HG02884 (cell line): ENCODE results near the gene QPRT.
"Not testable (repeated sequence)": the region's sequence is repeated elsewhere in the genome, so short reads cannot be mapped to it uniquely, and the experiment has no call there.

ENCODE experiments used
- ATAC-seq: cut with Tn5 transposase; IDR thresholded peaks from one replicate; pipeline ENCODE4 v1.9.1; 2021; ENCODE audit warnings: mild to moderate bottlenecking, moderate library complexity; ENCODE audit not compliant: unreplicated experiment

The QPRT gene

DNA sequence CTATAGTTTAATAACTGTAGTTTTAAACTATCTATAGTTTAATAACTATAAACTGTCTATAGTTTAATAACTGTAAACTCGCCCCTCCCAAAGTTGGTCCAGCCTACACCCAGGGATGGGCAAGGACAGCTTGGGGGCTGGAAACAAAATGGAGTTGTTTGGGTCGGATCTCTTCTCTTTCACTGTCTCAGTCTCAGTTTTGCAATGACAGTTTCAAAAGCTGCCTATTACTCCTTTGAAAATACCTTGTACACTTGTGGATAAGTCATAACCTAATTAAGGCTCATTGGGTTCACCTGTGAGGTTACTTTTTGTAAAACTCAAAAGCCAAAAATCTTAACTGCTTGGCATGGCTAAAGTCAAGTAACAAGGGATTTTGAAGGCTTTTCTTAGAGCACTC is 35.4 kb downstream of the QPRT start:
- ATAC-seq = no peak

DNA sequence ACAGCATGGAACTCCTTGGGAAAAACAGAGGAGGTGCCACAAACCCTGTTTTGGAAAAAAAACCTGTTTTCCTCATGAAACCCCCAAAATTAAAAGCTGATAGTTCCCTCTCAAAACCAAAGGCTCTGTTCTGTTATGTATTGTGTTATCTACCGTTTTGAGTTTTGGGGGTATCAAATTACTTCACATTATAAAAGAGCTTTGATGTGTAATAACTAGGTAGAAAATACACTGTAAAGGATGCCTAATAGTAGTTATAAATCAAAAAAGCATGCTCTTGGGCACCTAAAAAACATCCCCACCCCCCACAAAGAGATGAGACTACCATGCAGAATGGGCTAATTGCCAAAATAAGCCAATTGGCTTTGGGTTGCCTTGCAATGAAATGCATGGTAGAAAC is 36.0 kb downstream of the QPRT start:
- no peak for ATAC-seq

DNA sequence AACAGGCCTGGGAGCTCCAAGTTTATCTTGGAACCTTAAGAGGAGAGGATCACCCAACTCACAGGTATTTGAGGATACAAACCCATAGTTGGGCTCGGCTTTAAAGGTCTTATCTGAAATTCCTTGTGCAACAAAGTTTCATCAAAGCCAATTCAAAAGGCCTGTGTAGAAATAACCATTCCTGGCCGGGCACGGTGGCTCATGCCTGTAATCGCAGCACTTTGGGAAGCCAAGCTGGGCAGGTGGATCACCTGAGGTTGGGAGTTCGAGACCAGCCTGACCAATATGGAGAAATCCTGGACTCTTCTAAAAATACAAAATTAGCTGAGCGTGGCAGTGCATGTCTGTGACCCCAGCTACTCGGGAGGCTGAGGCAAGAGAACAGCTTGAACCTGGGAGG is 38.1 kb downstream of the QPRT start:
- ATAC-seq = no peak

DNA sequence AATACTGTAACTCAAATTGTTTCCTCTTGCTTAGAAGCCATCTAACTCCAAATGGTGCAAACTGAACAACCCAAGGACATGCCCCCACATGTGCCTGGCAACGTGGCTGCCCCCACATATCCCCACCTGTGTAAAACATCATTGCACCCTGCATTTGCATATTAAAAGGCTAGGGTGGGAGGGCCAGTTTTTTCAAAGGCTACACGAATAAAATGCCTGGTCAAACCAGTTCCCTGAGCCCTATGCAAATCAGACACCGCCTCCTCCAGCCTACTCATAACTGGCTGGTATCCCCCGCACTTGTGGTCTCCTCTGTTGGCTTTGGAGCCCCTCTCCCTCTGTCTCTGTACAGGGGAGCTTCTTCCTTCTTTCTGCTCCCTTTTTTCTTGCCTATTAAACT is 40.1 kb downstream of the QPRT start:
- ATAC-seq = no peak

DNA sequence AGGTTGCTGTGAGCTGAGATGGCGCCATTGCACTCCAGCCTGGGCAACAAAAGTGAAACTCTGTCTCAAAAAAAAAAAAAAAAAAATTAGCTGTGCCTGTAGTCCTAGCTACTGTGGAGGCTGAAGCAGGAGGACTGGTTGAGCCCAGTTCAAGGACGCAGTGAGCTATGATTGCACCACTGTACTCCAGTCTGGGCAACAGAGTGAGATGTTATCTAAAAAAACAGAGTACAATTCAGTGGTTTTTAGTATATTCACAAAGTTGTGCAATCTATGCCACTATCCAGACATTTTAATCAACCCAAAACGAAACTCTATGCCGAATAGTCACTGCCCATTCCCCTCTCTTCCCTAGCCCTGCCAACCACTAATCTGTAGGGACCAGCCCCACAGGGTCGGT is 41.7 kb downstream of the QPRT start:
- ATAC-seq = no peak

DNA sequence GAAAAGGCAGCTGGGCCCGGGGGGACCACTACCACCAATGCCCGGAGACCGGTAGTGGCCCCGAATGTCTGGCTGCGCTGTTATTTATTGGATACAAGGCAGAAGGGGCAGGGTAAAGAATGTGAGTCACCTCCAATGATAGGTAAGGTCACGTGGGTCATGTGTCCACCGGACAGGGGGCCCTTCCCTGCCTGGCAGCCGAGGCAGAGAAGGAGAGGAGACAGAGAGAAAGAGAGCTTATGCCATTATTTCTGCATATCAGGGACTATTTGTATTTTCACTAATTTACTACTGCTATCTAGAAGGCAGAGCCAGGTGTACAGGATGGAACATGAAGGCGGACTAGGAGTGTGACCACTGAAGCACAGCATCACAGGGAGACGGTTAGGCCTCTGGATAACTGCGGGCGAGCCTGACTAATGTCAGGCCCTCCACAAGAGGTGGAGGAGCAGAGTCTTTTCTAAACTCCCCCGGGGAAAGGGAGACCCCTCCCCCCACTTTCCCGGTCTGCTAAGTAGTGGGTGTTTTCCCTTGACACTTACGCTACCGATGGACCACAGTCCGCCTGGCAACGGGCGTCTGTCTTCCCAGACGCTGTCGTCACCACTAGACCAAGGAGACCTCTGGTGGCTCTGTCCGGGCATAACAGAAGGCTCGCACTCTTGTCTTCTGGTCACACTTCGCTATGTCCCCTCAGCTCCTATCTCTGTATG is 42.3 kb downstream of the QPRT start:
- ATAC-seq = not testable (repeated sequence)

DNA sequence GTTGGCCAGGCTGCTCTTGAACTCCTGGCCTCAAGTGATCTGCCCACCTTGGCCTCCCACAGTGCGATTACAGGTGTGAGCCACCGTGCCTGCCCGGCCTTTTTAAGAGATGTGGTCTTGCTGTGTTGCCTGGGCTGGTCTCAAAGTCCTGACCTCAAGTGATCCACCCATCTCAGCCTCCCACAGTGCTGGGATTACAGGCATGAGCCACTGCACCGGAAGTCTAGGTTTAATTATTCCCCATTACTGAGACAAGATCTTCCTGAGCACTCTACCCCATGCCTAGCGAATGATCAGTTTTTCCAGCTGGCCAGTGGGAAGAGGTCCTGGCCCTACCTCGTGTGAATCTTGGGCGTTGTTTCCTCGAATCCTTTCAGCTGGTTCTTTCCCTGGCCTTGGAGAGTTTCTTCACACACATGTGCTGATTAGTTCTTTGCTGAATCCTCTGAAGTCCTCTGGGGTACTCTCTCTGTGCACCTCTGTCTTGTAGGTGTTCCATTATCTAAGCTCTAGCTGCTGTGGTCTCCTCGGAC is 47.9 kb downstream of the QPRT start:
- ATAC-seq = no peak

DNA sequence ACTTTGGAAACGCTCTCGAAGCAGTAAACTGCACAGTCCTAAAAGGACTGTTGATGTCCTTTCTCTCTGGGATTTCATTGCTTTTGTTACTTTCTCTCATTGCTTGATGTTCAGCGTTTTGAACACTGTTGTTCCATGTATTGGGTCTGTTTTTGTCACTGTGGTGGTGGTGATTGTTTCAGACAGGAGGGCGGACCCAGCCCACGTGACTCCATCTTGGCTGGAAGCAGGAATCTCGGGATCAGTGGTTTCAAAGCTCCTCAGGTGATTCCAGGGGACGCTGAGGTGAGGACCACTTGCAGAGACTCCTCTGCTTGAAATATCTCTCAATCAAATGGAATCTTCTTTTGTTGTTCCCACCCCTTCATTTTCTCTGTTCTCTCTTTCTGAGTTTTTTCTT is 48.5 kb downstream of the QPRT start:
- ATAC-seq = no peak

DNA sequence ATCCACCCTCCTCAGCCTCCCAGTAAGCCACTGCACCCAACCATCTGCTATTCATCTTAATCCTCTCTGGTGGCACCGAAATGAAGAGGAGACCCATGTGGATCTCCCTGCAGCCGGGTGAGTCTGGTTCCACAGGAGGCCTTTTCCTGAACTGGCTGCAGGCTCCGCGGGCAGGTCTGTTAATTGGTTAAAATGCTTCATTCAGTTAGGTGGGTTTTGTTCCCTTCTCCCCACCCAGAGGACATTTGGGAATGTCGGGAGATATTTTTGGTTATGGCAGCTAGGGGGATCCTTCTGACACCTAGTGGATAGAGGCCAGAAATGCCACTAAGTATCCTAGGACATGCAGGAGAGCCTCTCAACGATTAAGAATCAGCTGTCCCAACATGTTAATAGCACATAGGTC is 50.1 kb downstream of the QPRT start:
- no peak for ATAC-seq

DNA sequence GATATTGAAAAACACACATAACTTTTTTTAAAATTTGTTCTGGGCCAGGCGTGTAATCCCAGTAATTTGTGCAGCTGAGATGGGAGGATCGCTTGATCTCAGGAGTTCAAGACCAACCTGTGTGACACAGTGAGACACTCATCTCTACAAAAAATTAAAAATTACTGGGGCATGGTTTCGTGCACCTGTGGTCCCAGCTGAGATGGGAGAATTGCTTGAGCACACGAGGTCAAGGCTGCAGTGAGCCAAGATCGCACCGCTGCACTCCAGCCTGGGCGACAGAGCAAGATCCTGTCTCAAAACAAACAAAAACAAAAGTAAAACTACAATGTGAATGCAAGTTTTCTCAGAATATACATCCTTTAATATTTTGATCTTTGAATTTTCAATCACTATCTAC is 51.7 kb downstream of the QPRT start:
- no peak for ATAC-seq

DNA sequence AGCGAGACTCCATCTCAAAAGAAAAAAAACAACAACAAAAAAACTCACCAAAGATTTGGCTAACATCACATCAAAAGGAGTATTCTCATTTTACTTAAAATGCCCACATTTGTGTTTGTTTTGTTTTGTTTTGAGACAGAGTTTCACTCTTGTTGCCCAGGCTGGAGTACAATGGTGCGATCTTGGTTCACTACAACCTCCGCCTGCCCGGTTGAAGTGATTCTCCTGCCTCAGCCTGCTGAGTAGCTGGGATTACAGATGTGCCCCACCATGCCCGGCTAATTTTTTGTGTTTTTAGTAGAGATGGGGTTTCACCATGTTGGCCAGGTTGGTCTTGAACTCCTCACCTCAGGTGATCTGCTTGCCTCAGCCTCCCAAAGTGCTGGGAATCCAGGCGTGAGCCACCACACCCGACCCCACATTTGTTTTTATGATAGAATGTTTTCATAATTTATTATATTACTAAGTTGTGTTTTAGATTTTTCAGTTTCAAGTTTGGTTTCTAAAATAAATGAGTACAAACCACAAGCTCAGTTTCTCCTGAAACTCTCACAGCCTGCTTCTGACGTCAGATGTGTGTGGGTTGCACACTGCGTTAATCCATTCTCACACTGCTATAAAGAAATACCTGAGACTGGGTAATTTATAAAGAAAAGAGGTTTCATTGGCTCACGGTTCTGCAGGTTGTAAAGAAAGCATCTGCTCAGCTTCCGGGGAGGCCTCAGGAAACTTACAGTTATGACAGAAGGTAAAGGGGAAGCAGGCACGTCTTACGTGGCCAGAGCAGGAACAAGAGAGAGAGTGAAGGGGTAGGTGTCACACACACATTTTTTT is 53.0 kb downstream of the QPRT start:
- not testable (repeated sequence) for ATAC-seq

DNA sequence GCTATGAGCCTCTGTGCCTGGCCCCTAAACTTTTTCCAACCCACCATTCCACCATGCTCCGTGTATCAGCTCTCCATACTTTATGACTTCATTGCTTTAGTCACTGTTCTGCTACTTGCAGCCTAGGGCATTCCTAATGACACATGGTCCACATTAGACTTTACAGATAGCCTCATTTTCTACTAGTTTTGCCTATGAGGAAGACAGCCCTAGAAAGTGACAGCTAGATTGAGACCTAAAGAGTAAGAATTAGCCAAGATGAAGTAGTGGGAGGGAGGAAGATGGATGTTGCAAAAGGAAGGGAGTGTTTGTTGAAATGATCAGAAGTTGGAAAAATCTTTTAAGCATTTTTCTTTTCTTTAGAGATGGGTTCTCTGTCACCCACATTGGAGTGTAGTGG is 55.8 kb downstream of the QPRT start:
- no peak for ATAC-seq

DNA sequence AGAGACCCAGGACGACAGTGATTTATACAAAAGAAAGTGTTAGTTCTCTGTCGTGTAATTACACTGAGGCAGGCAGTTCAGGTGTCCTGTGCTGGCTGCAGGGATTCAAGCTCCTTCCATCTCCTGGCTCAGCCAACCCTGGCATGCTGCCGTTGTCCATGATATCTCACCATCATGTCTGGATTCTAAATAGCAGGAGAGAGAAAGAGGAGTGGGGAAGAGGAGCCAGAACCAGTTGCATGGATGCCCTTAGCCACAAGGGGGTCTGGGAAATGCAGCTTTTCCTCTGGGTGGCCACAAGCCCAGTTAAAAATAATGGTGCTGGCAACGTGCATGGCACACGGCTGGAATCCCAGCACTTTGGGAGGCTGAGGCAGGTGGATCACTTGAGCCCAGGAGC is 57.1 kb downstream of the QPRT start:
- ATAC-seq = no peak

DNA sequence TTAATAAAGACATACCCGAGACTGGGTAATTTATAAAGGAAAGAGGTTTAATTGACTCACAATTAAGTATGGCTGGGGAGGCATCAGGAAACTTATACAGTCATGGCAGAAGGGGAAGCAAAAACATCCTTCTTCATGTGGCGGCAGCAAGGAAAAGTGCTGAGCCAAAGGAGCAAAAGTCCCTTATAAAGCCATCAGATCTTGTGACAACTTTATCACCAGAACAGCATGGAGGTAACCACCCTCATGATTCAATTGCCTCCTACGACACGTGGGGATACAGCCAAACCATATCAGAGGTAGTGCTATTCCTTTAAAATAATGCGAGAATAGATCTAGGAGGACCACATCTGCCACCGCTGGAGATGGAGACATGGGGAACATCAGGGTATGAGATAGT is 57.8 kb downstream of the QPRT start:
- no peak for ATAC-seq

DNA sequence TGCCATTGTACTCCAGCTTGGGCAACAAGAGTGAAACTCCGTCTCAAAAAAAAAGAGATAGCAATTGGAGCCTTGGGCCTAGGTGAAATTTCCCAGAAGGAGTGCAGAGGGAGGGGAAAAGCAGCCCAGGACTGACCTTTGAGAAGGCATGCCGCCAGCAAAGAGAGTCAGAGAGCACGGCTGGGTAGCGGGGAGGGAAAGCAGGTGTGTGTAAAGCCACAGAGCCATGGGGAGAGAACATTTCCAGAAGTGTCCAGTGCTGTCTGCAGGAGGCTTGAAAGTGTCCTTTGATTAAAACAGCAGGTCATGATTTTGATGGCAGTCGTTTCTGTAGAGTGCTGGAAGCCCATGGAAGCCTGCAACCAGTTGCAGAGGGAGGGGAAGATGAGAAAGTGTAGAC is 58.7 kb downstream of the QPRT start:
- ATAC-seq = no peak

DNA sequence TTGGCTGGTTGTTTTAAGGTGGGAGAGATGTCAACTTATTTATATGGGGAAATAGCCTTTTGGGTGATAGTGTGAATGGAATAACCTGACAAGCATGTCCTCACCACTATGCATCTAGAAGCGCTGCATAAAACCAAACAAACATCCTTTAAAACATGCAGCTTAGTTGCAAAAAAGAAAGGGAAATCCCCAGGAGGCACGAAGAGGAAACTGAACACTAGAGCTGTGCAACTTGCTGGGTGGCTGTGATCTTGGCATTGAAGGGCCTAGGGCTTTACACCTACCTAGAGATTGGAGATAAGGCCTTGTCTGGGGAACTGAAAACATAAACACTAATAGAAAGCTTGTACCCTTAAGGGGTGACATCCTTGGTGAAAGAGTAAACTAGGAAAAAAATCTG is 59.5 kb downstream of the QPRT start:
- no peak for ATAC-seq

DNA sequence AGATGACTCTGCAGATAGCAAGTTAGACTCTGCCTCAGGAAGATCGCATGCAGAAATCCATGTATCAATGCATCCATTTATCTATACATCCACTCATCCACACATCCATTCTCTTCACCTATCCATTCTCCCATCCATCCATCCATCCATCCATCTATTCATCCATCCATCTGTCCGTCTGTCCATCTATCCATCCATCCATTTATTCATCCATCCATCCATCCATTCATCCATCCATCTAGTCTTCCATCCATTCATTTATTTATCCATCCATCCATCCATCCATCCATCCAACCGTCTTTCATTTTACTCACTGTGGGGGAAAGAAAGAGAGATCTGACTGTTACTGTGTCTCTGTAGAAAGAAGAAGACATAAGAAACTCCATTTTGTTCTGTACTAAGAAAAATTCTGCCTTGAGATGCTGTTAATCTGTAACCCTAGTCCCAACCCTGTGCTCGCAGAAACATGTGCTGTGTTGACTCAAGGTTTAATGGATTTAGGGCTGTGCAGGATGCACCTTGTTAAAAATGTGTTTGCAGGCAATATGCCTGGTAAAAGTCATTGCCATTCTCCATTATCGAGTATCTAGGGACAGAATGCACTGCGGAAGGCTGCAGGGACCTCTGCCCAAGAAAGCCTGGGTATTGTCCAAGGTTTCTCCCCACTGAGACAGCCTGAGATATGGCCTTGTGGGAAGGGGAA is 61.1 kb downstream of the QPRT start:
- not testable (repeated sequence) for ATAC-seq

DNA sequence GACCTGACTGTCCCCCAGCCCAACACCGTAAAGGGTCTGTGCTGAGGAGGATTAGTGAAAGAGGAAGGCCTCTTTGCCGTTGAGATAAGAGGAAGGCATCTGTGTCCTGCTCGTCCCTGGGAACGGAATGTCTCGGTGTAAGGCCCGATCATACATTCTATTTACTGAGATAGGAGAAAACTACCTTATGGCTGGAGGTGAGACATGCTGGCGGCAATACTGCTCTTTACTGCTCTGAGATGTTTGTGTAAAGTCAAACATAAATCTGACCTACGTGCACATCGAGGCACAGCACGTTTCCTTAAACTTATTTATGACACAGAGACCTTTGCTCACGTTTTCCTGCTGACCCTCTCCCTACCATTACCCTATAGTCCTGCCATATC is 61.6 kb downstream of the QPRT start:
- not testable (repeated sequence) for ATAC-seq

DNA sequence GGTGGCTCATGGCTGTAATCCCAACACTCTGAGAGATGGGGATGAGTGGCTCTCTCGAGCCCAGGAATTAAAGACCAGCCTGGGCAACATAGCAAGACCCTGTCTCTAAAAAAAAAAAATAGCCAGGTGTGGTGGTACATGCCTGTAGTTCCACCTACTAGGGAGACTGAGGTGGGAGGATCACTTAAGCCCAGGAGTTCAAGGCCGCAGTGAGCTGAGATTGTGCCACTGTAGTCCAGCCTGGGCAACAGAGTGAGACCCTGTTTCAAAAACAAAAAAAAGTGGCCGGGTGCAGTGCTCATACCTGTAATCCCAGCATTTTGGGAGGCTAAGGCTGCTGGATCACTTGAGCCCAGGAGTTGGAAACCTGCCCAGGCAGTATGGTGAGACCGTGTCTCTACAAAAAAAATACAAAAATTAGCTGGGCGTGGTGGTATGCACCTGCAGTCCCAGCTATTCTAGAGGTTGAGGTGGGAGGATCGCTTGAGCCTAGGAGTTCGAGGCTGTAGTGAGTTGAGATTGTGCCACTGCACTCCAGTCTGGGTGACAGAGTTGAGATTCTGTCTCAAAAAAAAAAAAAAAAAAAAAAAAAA is 63.8 kb downstream of the QPRT start:
- ATAC-seq = no peak

DNA sequence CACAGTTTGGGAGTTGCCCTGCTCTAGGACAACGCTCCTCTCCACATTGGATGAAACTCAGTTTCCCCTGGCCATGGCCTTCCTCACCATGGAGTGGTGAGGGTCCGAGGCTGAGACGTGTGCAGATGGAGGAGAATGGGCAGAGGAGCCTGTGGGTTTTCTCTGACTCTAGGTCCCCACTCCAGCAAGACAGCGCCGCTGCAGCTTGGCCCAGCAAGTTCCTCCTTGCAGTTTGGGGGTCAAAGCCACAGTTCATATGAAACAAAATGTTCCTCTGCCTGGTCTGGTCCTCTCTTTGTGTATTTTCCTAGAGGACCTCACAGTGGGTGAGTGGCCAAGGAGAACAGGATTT is 64.5 kb downstream of the QPRT start:
- ATAC-seq = no peak

DNA sequence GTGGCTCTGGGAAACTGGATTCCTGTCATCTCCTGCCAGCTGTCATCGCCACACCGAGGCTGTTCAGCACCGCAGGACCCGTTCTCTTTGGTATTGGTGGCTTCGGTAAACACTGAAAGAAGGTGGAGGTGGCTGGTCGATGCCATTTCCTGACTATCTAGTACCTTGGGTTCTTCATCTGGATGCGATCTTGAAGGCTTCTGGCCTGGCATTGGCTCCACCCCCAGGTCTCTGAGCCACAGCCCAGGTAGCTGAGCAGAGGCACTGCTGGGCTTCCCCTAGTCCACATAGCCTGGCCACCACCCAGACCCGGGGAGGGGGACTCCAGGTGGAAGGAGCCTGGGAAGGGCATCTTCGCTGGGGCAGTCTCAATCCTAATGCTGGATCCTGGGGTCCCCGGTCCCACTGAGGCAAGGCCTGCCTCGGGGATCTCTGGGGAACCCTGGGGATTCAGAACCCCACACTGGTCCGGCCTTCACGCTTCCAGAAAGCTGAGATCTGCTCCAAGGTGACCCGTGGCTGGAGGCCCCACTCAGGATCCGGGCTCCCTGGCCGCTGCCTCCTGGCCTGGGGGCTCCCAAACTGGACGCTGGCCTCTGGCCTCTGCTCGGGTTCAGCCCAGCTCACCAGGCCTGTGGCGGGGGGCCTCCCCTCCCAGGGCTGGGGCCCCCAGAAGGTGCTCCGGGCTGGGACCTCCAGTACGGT is 65.0 kb downstream of the QPRT start:
- no peak for ATAC-seq
